WERI-Rb-1 (cell line): Measurements from ENCODE around the gene SLC16A3.
"Not testable (repeated sequence)": the region's sequence is repeated elsewhere in the genome, so short reads cannot be mapped to it uniquely, and the experiment has no call there.

Experiments used
- DNase-seq: peaks from one replicate; pipeline ENCODE4 v3.0.0-alpha.2; 2020
- H3K27ac ChIP-seq: fragments of 250-450 bp; sonication (Bioruptor Pico); 2 replicates; pipeline ENCODE4 v1.5.1; 2020; ENCODE audit warnings: mild to moderate bottlenecking, moderate library complexity
- H3K27me3 ChIP-seq: fragments of 250-450 bp; sonication (Bioruptor Pico); 2 replicates; pipeline ENCODE4 v1.5.1; 2021; ENCODE audit warnings: mild to moderate bottlenecking, low read depth, moderate library complexity; ENCODE audit not compliant: insufficient read depth, severe bottlenecking
- H3K36me3 ChIP-seq: fragments of 250-450 bp; sonication (Bioruptor Pico); 2 replicates; pipeline ENCODE4 v1.5.1; 2020; ENCODE audit warnings: mild to moderate bottlenecking, moderate library complexity
- H3K4me3 ChIP-seq: 2 replicates; pipeline ENCODE4 v1.5.1; 2011; ENCODE audit warnings: low read depth, mild to moderate bottlenecking, control low read depth, low read length
- H3K9me3 ChIP-seq: fragments of 250-450 bp; sonication (Bioruptor Pico); 2 replicates; pipeline ENCODE4 v1.5.1; 2021; ENCODE audit warnings: mild to moderate bottlenecking, moderate library complexity; ENCODE audit not compliant: severe bottlenecking
- CTCF ChIP-seq: IDR thresholded peaks from 2 replicates; pipeline ENCODE4 v1.5.1; 2011; ENCODE audit warnings: low read depth, mild to moderate bottlenecking, control low read depth, inconsistent platforms, low read length

The SLC16A3 gene

GRCh38 chr17:82186221-82186620, 42.6 kb upstream of the SLC16A3 start:
- no peak for DNase-seq
- no peak for TF ChIP-seq CTCF
- Histone ChIP-seq H3K27ac (no peak overlapping the region), H3K9me3 (no peaks in the 10 kb centered on the region), H3K36me3 (peaks cover 64% of the 10 kb centered on the region), H3K4me3 (no peak overlapping the region), H3K27me3 (no peaks in the 10 kb centered on the region)

GRCh38 chr17:82187500-82187899, 41.3 kb upstream of the SLC16A3 start:
- H3K27me3 ChIP-seq, result no peaks in the 10 kb centered on the region
- H3K27ac ChIP-seq, result no peak overlapping the region
- peaks cover 63% of the 10 kb centered on the region for H3K36me3 ChIP-seq
- DNase-seq, result no peak
- TF ChIP-seq CTCF, result no peak
- no peak overlapping the region for H3K4me3 ChIP-seq
- H3K9me3 ChIP-seq, result no peaks in the 10 kb centered on the region

- no peak for TF ChIP-seq CTCF
- Histone ChIP-seq H3K4me3 (no peak overlapping the region), H3K27ac (no peak overlapping the region), H3K9me3 (no peaks in the 10 kb centered on the region), H3K27me3 (no peaks in the 10 kb centered on the region), H3K36me3 (peaks cover 63% of the 10 kb centered on the region)
- no peak for DNase-seq
Observed at GRCh38 chr17:82188001-82188961, 40.6 kb upstream of the SLC16A3 start.

GRCh38 chr17:82193050-82193449, 35.8 kb upstream of the SLC16A3 start:
- H3K36me3 ChIP-seq, result peaks cover 72% of the 10 kb centered on the region
- DNase-seq, H3K9me3 ChIP-seq, H3K27me3 ChIP-seq, H3K4me3 ChIP-seq, H3K27ac ChIP-seq: not testable (repeated sequence)

GRCh38 chr17:82193520-82194220, 35.2 kb upstream of the SLC16A3 start:
- no peaks in the 10 kb centered on the region for H3K9me3 ChIP-seq
- no peaks in the 10 kb centered on the region for H3K27me3 ChIP-seq
- H3K4me3 ChIP-seq, result no peak overlapping the region
- H3K27ac ChIP-seq, result no peak overlapping the region
- DNase-seq, result no peak
- peaks cover 72% of the 10 kb centered on the region for H3K36me3 ChIP-seq
- TF ChIP-seq CTCF, result no peak

GRCh38 chr17:82194765-82195164, 34.1 kb upstream of the SLC16A3 start:
- Histone ChIP-seq H3K9me3 (no peaks in the 10 kb centered on the region), H3K27ac (no peak overlapping the region), H3K27me3 (no peaks in the 10 kb centered on the region), H3K36me3 (peaks cover 68% of the 10 kb centered on the region), H3K4me3 (no peak overlapping the region)
- no peak for TF ChIP-seq CTCF
- no peak for DNase-seq
